Brain microvascular endothelial cell (primary cell): ENCODE data around the gene MRPS27.
"Not testable (repeated sequence)": the region's sequence is repeated elsewhere in the genome, so short reads cannot be mapped to it uniquely, and the experiment has no call there.

Source experiments
- DNase-seq: peaks from one replicate; pipeline ENCODE4 v3.0.0-alpha.2; 2020
- H3K27ac ChIP-seq: fragments of 250-450 bp; sonication (Bioruptor Pico); 2 replicates; pipeline ENCODE4 v1.5.1; 2020; ENCODE audit warnings: mild to moderate bottlenecking, moderate library complexity
- H3K27me3 ChIP-seq: fragments of 250-450 bp; sonication (Bioruptor Pico); replicated peaks from 2 replicates; pipeline ENCODE4 v1.5.1; 2020; ENCODE audit warnings: mild to moderate bottlenecking
- H3K36me3 ChIP-seq: fragments of 250-450 bp; sonication (Bioruptor Pico); replicated peaks from 2 replicates; pipeline ENCODE4 v1.5.1; 2020; ENCODE audit warnings: mild to moderate bottlenecking
- H3K4me3 ChIP-seq: 2 replicates; pipeline ENCODE4 v1.5.1; 2011; ENCODE audit warnings: low read depth, mild to moderate bottlenecking, control low read depth, low read length, moderate library complexity
- in situ Hi-C: cut with HindIII; loops from 2 replicates; pipeline ENCODE4 v1.10.0; 2017; ENCODE audit warnings: low sequenced_read_pairs, low pct_ligation_motif_present
- TF ChIP-seq, protein P1 (sequence below): IDR thresholded peaks from 2 replicates; pipeline ENCODE4 v1.5.1; 2011; ENCODE audit warnings: low read depth, mild to moderate bottlenecking, moderate library complexity, low read length, control low read depth, inconsistent platforms; ENCODE audit errors: missing control alignments

MRPS27 gene

DNA sequence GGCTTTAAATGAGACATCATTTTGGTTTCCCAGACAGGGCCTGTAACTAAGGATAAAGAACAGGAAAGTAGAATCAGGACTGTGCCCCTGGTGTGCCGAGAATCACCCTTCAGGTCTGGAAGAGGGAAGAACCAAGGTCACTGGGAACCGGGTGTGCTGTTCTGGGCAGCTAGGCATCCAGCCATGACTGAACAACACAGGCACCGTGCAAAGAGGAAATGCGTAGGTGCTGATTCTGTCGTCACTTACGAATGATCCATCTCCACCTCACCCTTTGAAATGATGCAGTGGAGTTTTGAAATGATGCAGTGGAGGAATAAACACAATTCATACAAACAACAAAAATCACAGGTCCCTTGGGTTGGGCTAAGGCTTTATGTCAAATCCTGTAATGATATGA, 148.4 kb downstream of the MRPS27 start:
- TF ChIP-seq, protein P1, sequence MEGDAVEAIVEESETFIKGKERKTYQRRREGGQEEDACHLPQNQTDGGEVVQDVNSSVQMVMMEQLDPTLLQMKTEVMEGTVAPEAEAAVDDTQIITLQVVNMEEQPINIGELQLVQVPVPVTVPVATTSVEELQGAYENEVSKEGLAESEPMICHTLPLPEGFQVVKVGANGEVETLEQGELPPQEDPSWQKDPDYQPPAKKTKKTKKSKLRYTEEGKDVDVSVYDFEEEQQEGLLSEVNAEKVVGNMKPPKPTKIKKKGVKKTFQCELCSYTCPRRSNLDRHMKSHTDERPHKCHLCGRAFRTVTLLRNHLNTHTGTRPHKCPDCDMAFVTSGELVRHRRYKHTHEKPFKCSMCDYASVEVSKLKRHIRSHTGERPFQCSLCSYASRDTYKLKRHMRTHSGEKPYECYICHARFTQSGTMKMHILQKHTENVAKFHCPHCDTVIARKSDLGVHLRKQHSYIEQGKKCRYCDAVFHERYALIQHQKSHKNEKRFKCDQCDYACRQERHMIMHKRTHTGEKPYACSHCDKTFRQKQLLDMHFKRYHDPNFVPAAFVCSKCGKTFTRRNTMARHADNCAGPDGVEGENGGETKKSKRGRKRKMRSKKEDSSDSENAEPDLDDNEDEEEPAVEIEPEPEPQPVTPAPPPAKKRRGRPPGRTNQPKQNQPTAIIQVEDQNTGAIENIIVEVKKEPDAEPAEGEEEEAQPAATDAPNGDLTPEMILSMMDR = no peak
- Histone ChIP-seq H3K27me3 (no peaks in the 10 kb centered on the region), H3K27ac (no peak overlapping the region), H3K36me3 (peaks cover 9% of the 10 kb centered on the region), H3K4me3 (no peak overlapping the region)
- in situ Hi-C loops = no loop called here
- DNase-seq = no peak

DNA sequence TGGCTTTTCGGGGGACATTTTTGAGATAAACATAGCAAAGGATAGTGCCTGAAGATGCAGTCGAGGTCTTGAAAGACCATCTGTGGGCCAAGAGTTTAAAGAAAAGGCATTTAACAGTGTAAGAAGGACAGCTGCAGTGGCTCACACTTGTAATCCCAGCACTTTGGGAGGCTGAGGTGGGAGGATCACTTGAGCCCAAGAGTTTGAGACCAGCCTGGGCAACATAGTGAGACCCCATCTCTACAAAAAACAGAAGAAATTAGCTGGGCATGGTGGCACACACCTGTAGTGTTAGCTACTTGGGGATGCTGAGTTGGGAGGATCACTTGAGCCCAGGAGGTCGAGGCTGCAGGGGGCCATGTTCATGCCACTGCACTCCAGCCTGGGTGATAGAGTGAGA, 148.9 kb downstream of the MRPS27 start:
- H3K27ac ChIP-seq, in situ Hi-C loops, H3K27me3 ChIP-seq, H3K4me3 ChIP-seq, DNase-seq: not testable (repeated sequence)
- peaks cover 14% of the 10 kb centered on the region for H3K36me3 ChIP-seq

DNA sequence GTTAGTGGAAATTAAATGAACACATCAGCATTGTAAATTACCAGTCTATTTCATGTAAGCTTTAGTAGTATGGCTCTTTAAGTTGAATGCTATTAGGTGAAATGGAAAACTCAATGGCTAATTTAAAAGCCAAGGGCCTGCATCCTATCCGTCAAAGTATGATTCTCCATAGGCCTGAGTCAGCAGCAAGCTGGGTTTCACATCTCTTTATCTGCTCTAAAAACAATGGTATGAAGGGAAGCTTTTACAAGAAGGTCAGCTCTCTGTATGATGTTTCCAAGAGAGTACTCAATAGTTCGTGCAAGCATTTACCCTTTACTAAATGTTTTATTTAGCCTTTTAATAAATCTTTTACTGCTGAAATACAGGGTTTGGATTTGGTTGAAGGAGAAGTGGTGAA, 149.9 kb downstream of the MRPS27 start:
- H3K27me3 ChIP-seq = no peaks in the 10 kb centered on the region
- DNase-seq = no peak
- H3K27ac ChIP-seq = no peak overlapping the region
- no peak overlapping the region for H3K4me3 ChIP-seq
- TF ChIP-seq, protein P1 = no peak
- H3K36me3 ChIP-seq = peaks cover 16% of the 10 kb centered on the region
- in situ Hi-C loops = no loop called here
